HEK293 (cell line): ENCODE measurements around the gene NOP56.

Experiments
- GFI1B ChIP-seq: fragments of 450-650 bp; formaldehyde crosslinking; IDR thresholded peaks from 2 replicates; pipeline ENCODE4 v1.5.1; 2016; ENCODE audit warnings: missing biosample characterization, missing genetic modification characterization
- PRDM10 ChIP-seq: fragments of 450-650 bp; formaldehyde crosslinking; IDR thresholded peaks from 2 replicates; pipeline ENCODE4 v1.5.1; 2016; ENCODE audit warnings: missing biosample characterization, missing genetic modification characterization
- PRDM2 ChIP-seq: fragments of 450-650 bp; formaldehyde crosslinking; IDR thresholded peaks from 2 replicates; pipeline ENCODE4 v1.5.1; 2016; ENCODE audit warnings: missing biosample characterization, missing genetic modification characterization, borderline replicate concordance
- SP3 ChIP-seq: fragments of 450-650 bp; formaldehyde crosslinking; IDR thresholded peaks from 2 replicates; pipeline ENCODE4 v1.5.1; 2016; ENCODE audit warnings: missing biosample characterization, missing genetic modification characterization
- YY1 ChIP-seq: fragments of 450-650 bp; formaldehyde crosslinking; IDR thresholded peaks from 2 replicates; pipeline ENCODE4 v1.5.1; 2018; ENCODE audit warnings: missing biosample characterization, missing genetic modification characterization
- ZBTB1 ChIP-seq: fragments of 450-650 bp; formaldehyde crosslinking; IDR thresholded peaks from 2 replicates; pipeline ENCODE4 v1.5.1; 2016; ENCODE audit warnings: missing biosample characterization, missing genetic modification characterization
- ZBTB11 ChIP-seq: fragments of 450-650 bp; formaldehyde crosslinking; conservative IDR thresholded peaks from 2 replicates; pipeline ENCODE4 v1.5.1; 2016; ENCODE audit warnings: low read depth, missing biosample characterization, missing genetic modification characterization
- ZBTB26 ChIP-seq: fragments of 450-650 bp; formaldehyde crosslinking; optimal IDR thresholded peaks from 2 replicates; pipeline ENCODE3; 2016; ENCODE audit warnings: missing biosample characterization, mild to moderate bottlenecking, missing genetic modification characterization
- ZNF114 ChIP-seq: fragments of 450-650 bp; formaldehyde crosslinking; IDR thresholded peaks from 2 replicates; pipeline ENCODE4 v1.5.0; 2017; ENCODE audit warnings: missing biosample characterization, missing genetic modification characterization
- ZNF16 ChIP-seq: fragments of 450-650 bp; formaldehyde crosslinking; IDR thresholded peaks from 2 replicates; pipeline ENCODE4 v1.5.1; 2016; ENCODE audit warnings: low read depth, missing biosample characterization, missing genetic modification characterization
- ZNF202 ChIP-seq: fragments of 450-650 bp; formaldehyde crosslinking; IDR thresholded peaks from 2 replicates; pipeline ENCODE4 v1.5.1; 2016; ENCODE audit warnings: missing biosample characterization, missing genetic modification characterization, borderline replicate concordance
- ZNF280C ChIP-seq: fragments of 450-650 bp; formaldehyde crosslinking; IDR thresholded peaks from 2 replicates; pipeline ENCODE4 v1.5.1; 2016; ENCODE audit warnings: missing biosample characterization, missing genetic modification characterization
- ZNF292 ChIP-seq: fragments of 450-650 bp; formaldehyde crosslinking; IDR thresholded peaks from 2 replicates; pipeline ENCODE4 v1.5.1; 2016; ENCODE audit warnings: low read depth, missing biosample characterization, missing genetic modification characterization, borderline replicate concordance
- ZNF354C ChIP-seq: fragments of 450-650 bp; formaldehyde crosslinking; IDR thresholded peaks from 2 replicates; pipeline ENCODE4 v1.5.1; 2016; ENCODE audit warnings: missing biosample characterization, missing genetic modification characterization, low read depth, borderline replicate concordance
- ZNF37A ChIP-seq: fragments of 450-650 bp; IDR thresholded peaks from 2 replicates; pipeline ENCODE4 v1.5.1; 2018; ENCODE audit warnings: missing biosample characterization, missing genetic modification characterization
- ZNF514 ChIP-seq: fragments of 450-650 bp; formaldehyde crosslinking; IDR thresholded peaks from 2 replicates; pipeline ENCODE4 v1.5.1; 2016; ENCODE audit warnings: missing biosample characterization, missing genetic modification characterization
- ZNF548 ChIP-seq: fragments of 450-650 bp; formaldehyde crosslinking; IDR thresholded peaks from 2 replicates; pipeline ENCODE4 v1.5.1; 2016; ENCODE audit warnings: missing biosample characterization, missing genetic modification characterization
- ZNF654 ChIP-seq: fragments of 450-650 bp; formaldehyde crosslinking; IDR thresholded peaks from 2 replicates; pipeline ENCODE4 v1.5.1; 2016; ENCODE audit warnings: low read depth, missing biosample characterization, missing genetic modification characterization
- ZNF792 ChIP-seq: fragments of 450-650 bp; formaldehyde crosslinking; IDR thresholded peaks from 2 replicates; pipeline ENCODE4 v1.5.1; 2016; ENCODE audit warnings: missing biosample characterization, missing genetic modification characterization
- ZNF843 ChIP-seq: fragments of 450-650 bp; formaldehyde crosslinking; IDR thresholded peaks from 2 replicates; pipeline ENCODE4 v1.5.1; 2016; ENCODE audit warnings: missing biosample characterization, missing genetic modification characterization
- ZSCAN30 ChIP-seq: fragments of 450-650 bp; IDR thresholded peaks from 2 replicates; pipeline ENCODE4 v1.5.1; 2018; ENCODE audit warnings: missing biosample characterization, mild to moderate bottlenecking, missing genetic modification characterization, moderate library complexity

NOP56 gene

GRCh38 chr20:2663887-2664719 is 11.7 kb downstream of the NOP56 start, which contains the start of gene IDH3B (continued):
- TF ChIP-seq PRDM10: no peak
- no peak for TF ChIP-seq PRDM2
- peak; percentile 94 for TF ChIP-seq ZBTB11 (tag by site-specific recombination)
- peak; percentile 97 for TF ChIP-seq YY1 (tag by site-specific recombination)
- peak; percentile 56; the same call in 1 of the 2 replicates for TF ChIP-seq SP3 (tag by site-specific recombination)
- TF ChIP-seq ZNF37A: no peak
- TF ChIP-seq ZBTB1 (tag by site-specific recombination): no peak
- TF ChIP-seq GFI1B (tag by site-specific recombination): no peak
- no peak for TF ChIP-seq ZNF202
- no peak for TF ChIP-seq ZNF514 (tag by site-specific recombination)
- no peak for TF ChIP-seq ZNF654 (tag by site-specific recombination)
- no peak for TF ChIP-seq ZNF843 (tag by site-specific recombination)
- no peak for TF ChIP-seq ZNF16
- TF ChIP-seq ZNF280C: no peak
- TF ChIP-seq ZNF792 (tag by site-specific recombination): no peak
- TF ChIP-seq ZNF548: no peak
- peak; percentile 74 for TF ChIP-seq ZBTB26 (tag by site-specific recombination)
- no peak for TF ChIP-seq ZNF114 (tag by site-specific recombination)
- no peak for TF ChIP-seq ZNF292 (tag by site-specific recombination)
- no peak for TF ChIP-seq ZNF354C (tag by site-specific recombination)
- TF ChIP-seq ZSCAN30: peak; percentile 37; the same call in 1 of the 2 replicates
